ENCODE results near the gene NCAPD2. TPM values are rescaled to one million over a fixed set of nuclear protein-coding genes. Genes with fewer than 3 reads are reported as not detected.

Gene NCAPD2
- total RNA-seq, 1 experiment from 2014 or later = 114 TPM

DNA sequence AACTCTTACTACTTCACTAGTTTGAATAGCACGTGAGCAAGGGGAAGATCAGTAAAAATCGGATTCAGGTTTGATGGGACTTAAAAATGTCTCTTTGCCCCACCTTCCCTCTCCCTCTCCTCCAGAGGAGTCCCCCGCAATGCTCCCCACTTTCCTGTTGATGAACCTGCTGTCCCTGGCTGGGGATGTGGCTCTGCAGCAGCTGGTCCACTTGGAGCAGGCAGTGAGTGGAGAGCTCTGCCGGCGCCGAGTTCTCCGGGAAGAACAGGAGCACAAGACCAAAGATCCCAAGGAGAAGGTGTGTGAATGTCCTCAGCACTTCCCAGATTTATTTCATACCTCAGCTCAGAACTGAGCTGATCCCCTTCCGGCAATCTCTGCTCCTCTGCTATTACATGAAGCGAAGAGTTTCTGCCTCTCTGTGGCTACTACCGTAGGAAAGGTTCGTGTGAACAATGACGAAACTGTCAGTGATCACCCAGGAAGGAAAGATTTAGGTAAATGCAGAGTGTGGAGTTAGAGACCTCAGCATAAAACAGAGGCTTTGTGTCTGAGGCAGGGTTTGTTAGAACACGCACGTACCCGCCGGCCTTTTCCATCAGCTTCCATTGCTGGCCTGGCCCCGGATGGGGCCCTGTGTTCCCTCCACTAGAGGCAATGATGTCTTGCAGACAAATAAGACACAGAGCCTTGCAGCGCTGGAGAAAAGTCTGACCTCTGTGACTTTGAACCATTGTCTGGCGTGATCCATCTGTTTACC lies 33.0 kb downstream of the NCAPD2 start:
- Histone ChIP-seq H3K56ac (ENCODE audit: insufficient read length, low read depth, low read length) (no peak overlapping the region), H3K4me2 (ENCODE audit: insufficient read depth, insufficient read length, low read length) (no peak overlapping the region), H3K23ac (ENCODE audit: insufficient read length, low read depth, low read length) (no peak overlapping the region), H3K27ac (ENCODE audit: insufficient read length, low read depth, low read length) (no peak overlapping the region), H2BK20ac (ENCODE audit: low read depth, low read length, poor library complexity, severe bottlenecking) (no peak overlapping the region), H2AFZ (ENCODE audit: low read length) (no peak overlapping the region), H4K91ac (ENCODE audit: insufficient read length, low read depth, low read length) (no peak overlapping the region), H3K9me3 (ENCODE audit: control insufficient read depth, low read depth, low read length) (no peaks in the 10 kb centered on the region), H4K5ac (ENCODE audit: insufficient read length, low read depth, low read length) (no peak overlapping the region), H3K4ac (ENCODE audit: low read depth, low read length) (no peak overlapping the region), H3K27me3 (ENCODE audit: insufficient read depth, low read length) (no peaks in the 10 kb centered on the region), H2AK5ac (ENCODE audit: insufficient read length, low read length) (no peak overlapping the region), H3T11ph (ENCODE audit: low read length) (no peak overlapping the region), H3K9ac (ENCODE audit: extremely low read depth, insufficient read length, low read length) (no peak overlapping the region), H3K23me2 (ENCODE audit: insufficient read length, low read depth, low read length, poor library complexity, severe bottlenecking) (no peaks in the 10 kb centered on the region), H3K79me1 (ENCODE audit: insufficient read depth, low read depth, low read length, poor library complexity, severe bottlenecking) (no peaks in the 10 kb centered on the region), H4K20me1 (ENCODE audit: control insufficient read depth, insufficient read depth, insufficient read length) (no peaks in the 10 kb centered on the region), H2BK15ac (ENCODE audit: low read depth, low read length) (no peak overlapping the region), H2BK120ac (ENCODE audit: low read depth, low read length, poor library complexity, severe bottlenecking) (no peak overlapping the region), H2BK12ac (ENCODE audit: insufficient read length, low read depth, low read length) (no peak overlapping the region), H3K14ac (ENCODE audit: insufficient read depth, low read length) (no peak overlapping the region), H3K79me2 (ENCODE audit: insufficient read depth, low read length) (no peaks in the 10 kb centered on the region), H2BK5ac (ENCODE audit: insufficient read length, low read length) (no peak overlapping the region), H4K8ac (replicated peaks; ENCODE audit: insufficient read length, low read depth, low read length) (no peak overlapping the region), H3K18ac (ENCODE audit: insufficient read length, low read depth, low read length) (no peak overlapping the region), H3K4me1 (ENCODE audit: insufficient read depth, low read length) (no peaks in the 10 kb centered on the region)
- Mint-ChIP-seq H3K4me1 (peaks cover 6 to 16% of the 10 kb centered on the region in 2 experiments), H3K4me3 (no peak overlapping the region), H3K36me3 (ENCODE audit: insufficient read depth in 1 of 3, low read depth in 3 of 3) (peaks cover 65 to 98% (median 95%) of the 10 kb centered on the region in 3 experiments), H3K27ac (no peak overlapping the region; a peak in 1 of 7 replicates), H3K27me3 (ENCODE audit: low read depth) (no peaks in the 10 kb centered on the region; the same call in 1 of the 2 replicates), H3K9me3 (no peaks in the 10 kb centered on the region)
- no CpG with 5 or more reads among the region's 19 CpGs for WGBS (ENCODE audit: extremely low coverage, insufficient read length, low lambda C conversion rate)
- TF ChIP-seq CTCF (conservative IDR thresholded peaks at IDR 0.05) = no peak
- no peak for DNase-seq

All from H9 (cell line).